Muscle of back (tissue), 11 donors: Measurements from ENCODE around the gene CALB2. TPM values are rescaled to one million over a fixed set of nuclear protein-coding genes. Genes with fewer than 3 reads are reported as not detected.
"Not testable (repeated sequence)": the region's sequence is repeated elsewhere in the genome, so short reads cannot be mapped to it uniquely, and the experiment has no call there.

Source experiments
- DNase-seq, 3 donors: peaks; one replicate each; pipeline versions ENCODE4 v3.0.0 to v3.0.0-alpha.2; 2013
- polyA plus RNA-seq, 10 donors: library from polyadenylated mRNA; unstranded; fragments of 120-200 nt; gene quantifications; one replicate each; pipeline ENCODE4 v1.2.1, GENCODE V29; 2013; ENCODE audit not compliant: insufficient read length in 10 of 10

CALB2 gene
- polyA plus RNA-seq, 10 donors = 0.46 to 3.1 (median 1.1) TPM

DNA sequence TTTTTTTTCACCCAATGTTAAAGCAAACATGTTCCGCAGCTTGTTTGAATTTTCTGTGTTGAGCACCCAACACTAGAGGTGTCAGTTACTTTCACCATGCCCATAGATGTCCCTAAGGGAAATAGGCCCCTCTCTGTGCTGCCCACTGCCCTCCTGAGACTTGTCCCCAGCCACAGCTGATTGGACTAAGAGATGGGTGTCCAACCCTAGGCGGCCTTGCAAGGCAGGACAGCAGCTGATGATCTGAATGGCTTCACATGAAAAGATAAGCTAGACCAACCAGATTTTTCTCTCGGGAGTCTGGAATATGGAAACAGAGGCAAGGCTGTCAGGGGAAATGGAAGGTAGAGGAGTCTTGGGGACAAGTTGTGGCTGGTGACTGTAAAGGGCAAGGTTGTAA lies 6.1 kb upstream of the CALB2 start:
- no peak for DNase-seq

DNA sequence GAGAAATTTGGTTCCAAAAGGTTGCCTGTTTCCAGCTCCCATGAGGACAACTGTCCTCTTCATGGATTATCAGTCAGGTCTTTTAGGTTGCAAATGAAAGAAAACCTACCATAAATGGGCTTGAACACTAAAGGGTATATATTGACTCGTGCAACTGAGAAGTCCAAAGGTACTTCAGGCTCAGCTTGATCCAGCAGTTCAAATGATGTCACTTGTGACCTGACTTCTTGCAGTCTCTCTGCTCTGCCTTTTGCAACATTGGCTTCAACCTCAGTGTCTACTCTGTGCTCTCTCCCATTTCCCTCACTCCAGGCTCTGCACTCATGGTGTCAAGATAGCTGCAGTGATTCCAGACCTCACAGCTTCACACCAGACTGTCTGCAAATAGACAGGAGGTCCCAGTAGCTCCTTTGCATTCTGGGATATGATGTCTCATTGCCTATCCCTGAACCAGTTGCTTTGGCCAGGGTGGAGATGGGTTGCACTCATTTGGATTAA lies 5.5 kb upstream of the CALB2 start:
- no peak for DNase-seq

DNA sequence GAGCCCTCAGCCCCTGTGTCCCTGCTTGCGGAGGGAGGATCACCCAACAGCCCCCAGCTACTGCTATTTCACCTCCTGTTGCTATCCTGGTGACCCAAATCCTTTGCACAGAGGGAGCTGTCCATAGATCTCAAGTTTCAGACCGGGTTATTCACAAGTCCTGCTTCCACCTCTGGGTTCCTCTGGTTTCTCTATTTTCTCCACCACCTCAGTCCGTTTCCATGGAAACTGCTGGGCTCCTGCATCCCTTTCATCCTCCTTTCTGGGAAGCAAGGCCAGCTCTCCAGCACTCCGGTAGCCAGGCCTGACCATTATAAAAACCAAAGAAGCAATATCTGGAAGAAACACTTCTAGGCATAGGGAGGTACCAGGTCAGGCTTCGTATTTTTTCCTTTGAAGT lies 4.8 kb upstream of the CALB2 start:
- DNase-seq = no peak

DNA sequence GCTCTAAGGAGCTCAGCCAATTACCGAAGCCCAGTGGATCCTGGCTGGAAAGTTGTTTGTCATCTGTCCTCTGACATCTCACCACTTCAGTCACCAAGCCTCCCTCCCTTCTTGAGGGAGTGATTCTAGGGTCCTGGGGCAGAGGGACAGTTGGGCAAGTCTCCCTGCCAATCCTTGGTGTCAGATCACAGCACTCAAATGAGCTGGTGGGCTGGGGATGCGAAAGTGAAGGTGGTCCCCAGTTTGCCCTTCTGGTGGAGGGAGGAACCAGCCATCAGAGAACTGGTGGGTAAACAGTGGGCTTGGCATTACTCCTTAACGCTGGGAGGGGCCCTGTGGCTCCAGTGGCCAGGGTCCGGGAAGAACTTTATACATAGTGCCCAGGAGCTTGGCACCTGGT lies 4.4 kb upstream of the CALB2 start:
- no peak for DNase-seq

DNA sequence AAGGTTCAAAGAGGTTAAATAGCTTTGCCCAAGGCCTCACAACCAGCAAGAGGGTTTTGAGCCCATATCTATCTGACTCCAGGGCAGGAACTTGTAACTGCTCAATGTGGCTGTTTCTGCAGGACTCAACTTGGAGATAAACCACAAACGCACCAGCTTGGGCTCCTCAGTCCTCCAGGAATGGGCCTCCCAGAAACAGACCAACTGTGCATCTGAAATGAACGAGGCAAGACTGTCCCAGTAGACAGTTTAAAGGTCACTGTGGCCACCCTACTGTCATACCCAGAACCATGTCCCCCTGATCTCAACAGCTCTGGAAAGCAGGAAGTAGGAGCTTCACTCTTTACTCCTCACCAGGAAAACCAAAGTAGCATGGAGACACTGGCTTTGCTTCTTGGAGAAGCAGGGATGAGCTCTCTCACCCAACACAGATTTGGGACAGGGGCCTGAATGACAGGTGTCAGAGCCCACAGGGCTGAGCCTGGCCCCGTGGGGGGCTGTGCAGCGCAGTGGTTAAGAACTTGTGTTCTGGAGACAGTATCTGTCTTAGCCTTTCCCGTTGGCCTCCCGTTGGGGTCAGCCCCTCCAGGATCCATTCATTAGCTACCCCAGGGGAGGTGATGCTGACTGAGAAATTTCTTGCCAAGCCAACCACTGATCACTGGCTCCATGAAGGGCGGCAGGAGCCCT lies 2.3 kb upstream of the CALB2 start:
- no peak for DNase-seq

DNA sequence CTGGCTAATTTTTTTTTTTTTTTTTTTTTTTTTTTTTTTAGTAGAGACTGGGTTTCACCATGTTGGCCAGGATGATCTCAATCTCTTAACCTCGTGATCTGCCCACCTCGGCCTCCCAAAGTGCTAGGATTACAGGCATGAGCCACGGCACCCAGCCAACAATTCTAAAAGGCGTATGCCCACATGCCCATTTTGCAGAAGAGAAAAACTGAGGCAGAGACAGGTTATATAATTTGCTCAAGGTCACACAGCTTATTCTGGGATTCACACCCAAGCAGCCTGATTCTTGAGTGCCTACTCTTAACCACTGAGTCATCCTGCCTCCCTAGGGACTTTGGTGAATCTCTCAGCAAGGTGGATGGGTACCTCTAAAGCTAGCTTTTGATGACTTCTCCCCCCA lies 1.6 kb upstream of the CALB2 start:
- DNase-seq = not testable (repeated sequence)

DNA sequence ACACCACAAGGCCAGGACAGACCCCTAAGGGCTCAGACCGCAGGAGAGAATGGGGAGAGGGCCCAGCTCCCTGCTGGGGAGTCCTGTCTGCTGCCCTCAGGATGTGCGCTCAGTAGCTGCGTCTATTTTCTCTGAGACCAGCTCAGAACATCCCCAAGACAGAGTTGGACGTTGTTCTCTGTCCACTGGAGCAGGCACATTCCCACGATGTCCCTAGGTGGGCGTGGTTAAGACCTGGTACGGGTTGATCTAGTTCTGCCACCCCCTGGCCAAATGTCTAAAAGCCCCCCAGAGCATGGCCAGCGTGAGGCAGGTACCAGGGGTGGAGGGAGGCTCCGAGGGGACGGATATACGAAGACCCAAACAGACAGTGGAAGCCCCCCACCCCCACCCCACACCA lies 842 bp upstream of the CALB2 start:
- peak in 1 of 3 donors; percentile 17 for DNase-seq

DNA sequence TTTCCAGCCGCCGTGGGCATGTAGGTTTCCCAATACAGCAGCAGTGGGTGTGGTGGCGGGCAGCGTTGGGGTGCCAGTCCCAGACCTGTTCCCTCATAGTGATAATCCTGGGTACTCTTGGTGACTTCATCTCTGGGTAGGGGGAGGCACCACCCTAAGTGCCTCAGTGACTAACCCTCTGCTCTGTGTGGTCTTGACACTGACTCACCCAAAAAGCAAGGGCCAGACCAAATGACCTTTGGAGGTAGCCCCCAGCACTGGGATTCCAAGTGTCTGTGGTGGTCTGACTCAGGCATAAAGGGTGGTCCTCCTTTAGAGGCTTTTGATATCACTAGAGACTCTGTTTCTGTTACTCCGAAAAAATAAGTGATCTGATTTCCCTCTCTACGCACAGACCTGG lies 908 bp downstream of the CALB2 start:
- no peak for DNase-seq

DNA sequence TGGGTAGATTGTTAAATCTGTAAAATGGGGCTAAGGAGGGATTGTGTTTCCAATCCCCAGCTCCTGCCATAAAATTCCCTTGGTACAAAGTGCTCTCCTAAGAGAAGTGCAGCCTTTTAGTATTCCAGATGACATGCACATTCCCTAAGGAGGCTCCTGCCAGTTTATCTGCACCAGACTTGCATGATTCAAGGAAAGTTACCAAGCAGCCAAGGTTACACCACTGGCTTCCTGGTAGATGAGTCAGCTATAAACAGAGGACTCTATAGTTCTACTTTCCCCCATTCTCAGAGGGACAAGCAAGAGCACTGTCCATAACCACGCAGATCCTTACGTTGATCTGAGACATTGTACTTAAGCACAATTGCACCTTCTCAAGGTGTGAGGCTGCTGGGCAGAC lies 1.9 kb downstream of the CALB2 start:
- DNase-seq = peak in 1 of 3 donors; percentile 71

DNA sequence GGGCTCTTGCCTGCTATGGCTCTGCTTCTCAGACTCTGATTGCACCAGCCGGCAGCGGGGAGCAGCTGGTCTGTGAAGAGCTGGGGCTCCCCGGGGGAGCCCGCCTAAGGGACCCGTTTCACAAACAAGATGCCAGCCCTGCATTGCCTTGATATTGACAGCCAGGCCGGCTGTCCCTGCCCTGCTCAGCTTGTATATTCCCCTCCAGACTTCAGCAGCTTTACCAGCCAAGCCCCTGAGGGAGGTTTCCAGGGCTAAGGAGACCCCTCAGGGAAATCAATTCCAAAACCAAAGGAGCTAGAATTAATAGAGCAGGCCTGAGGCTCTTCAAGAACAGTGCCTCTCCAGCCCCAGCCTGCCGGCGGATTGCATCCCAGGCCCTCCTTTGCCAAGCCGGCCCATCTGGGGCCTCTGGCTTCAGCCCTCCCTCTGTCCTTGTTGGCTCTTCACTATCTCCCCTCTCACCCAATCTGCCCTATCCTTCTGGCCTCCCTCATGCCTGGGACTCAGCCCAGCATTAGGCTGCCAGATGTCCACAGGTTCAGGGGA lies 5.7 kb downstream of the CALB2 start:
- no peak for DNase-seq

DNA sequence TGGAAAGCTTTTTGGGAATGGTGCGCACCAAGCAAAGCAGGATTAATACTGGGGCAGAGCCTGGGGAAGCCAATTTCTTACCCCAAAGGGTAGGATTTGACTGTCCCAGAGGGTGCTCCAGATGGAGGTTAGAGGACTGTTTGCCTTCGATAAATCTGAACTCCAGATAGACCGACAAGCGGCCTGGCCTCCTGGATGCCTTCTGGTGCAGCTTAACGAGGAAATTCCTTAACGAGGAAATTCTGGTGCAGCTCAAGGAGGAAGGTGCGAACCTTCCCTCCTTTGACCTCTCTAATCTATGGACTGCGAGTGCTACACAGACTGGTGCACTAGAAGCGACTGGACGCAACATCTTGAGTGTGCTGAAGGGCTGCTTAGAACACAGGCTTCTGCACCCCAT lies 6.5 kb downstream of the CALB2 start:
- DNase-seq = no peak

DNA sequence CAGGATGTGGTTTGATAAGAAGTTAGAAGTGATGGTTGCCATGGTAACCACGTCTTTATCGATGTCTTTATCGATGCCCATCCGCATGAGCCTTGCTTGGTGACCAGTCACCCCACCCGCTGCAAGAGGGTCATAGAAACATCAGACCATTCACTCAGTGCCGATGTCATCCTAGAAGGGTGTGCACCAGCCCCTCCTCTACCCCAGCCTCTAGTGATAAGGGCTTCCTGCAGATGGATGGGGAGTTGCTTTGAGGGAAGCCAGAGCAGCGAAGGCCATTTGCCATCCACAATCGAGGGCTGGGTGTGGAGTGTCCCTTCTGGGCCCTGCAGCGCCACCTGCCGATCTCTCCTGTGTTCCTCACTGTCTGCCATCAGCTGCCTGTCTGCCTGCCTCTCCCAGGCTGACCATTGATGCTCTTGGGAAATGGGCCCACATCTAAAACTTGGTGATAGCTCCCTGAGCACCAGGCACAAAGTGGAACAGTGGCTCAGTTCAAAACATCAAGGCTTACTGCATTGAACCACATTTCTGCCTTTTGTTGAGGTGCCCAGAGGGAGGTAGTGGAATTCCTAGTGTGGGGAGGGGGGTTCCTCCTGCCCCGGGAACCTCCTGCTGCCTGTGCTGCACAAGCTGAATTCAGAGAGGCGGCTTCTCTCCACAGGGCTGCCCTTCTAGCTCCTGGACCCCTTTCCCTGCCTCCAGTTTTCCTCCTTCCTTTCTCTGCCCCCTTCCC lies 8.9 kb downstream of the CALB2 start:
- no peak for DNase-seq

DNA sequence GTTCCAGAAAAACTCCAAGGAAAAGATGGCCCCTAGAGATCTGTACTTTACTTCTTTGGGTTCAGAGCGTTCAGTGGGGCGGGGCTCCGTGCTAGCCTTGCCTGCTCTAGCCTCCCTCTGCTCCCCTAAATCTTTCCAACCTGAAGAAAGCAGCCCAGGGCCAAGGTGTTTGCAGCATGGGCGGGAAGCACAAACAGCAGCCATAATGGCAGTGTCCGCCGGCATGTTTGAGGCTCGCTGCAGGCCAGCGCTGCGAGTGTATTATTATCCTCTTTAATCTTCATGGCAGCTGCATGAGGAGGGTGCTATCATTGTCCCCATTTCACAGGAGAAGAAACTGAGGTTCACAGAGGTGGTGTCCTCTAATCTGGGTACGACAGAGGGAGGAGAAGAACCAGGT lies 10.4 kb downstream of the CALB2 start:
- DNase-seq = no peak

DNA sequence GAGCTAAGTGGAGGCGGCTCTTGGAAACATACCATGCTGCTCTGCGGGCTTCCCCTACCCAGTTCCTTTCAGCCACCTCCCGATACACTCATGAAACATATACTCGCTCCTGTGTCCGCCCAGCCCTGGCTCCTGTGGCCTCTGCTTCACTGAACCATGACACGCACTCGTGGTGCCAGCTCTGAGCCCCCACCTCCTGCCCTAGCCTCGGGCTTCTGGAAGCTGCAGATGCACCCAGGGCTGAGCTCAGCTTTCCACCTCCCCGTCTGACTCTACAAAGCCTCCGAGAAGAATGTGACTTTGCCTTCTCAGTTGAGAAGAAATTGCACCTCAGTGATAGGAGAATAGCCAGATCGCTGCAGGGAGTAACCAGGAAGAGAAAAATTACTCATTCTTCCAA lies 11.0 kb downstream of the CALB2 start:
- no peak for DNase-seq

DNA sequence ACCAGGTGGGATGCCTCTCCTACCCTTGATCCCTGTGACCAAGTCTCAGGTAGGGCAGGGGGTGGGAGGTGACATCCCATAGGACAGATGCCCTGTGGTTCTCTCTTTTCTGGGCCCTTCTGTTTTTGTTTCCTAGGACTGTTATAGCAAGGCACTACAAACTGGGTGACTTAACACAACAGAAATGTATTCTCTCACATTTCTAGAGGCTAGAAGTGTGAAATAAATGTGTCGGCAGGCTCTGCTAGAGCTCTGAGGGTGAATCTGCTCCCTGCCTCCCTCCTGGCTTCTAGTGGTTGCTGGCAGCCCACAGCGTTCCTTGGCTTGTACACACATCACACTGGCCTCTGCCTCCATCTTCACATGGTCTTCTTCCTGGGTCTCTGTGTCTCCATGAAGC lies 12.7 kb downstream of the CALB2 start:
- DNase-seq = no peak

DNA sequence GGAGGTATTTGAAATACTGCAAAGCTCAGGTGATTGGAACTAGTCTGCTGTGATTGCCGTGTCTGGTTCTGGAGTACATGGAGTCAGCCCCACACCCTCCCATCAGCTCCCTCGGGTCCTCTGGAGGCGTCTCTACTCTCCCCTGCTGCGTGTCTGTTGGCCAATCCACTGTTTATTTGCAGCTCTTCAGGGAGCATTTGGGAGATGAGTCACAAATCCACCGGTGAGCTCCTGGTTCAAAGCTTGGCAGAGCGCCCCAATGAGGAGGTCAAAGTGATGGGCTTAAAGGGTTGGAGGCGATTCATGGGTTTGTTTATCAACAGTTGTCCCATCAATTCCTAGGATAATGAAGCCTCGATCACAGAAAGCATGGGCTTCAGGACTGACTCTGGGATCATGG lies 14.6 kb downstream of the CALB2 start:
- DNase-seq = no peak

DNA sequence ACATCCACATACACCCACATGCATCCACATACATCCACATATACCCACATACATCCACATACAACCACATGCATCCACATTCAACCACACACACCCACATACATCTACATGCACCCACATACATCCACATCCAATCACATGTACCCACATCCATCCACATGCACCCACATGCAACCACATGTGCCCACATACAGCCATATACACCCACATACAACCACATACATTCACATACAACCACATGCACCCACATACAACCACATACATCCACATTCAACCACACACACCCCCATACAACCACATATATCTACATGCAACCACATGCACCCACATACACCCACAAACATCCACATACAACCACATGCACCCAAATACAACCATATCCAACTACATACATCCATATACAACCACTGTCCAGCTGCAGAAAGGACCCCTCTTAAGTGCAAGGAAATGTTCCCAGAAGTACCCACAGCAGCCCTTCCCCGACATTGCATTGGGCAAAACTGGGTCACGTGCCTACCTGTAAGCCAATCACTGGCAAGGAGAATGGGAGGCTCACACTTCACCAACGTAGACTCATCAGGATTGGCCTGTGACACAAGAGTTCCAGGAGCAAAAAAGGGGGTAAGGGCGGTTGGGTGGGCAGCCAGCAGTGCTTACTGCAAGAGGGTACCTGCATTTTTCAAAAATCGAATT lies 18.1 kb downstream of the CALB2 start:
- DNase-seq = no peak

DNA sequence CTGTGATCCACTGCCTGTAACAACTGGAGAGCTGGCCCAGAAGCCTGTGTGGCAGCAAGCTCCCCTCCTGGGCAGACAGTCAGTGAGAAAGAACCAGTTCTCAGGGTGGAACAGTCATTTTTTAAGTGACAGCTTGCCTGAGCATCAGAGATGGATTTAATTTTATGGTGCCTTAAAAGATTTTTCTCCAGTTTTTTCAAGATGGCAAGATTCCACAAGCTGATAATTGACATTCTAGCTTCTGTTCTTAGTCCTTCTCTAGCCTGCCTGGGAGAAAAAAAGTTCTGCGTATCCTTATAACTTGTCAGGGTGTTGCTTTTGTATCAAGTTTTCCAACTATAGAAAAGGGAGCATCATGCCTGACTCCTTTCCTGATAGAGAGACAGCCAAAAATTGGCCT lies 21.2 kb downstream of the CALB2 start:
- DNase-seq = no peak

DNA sequence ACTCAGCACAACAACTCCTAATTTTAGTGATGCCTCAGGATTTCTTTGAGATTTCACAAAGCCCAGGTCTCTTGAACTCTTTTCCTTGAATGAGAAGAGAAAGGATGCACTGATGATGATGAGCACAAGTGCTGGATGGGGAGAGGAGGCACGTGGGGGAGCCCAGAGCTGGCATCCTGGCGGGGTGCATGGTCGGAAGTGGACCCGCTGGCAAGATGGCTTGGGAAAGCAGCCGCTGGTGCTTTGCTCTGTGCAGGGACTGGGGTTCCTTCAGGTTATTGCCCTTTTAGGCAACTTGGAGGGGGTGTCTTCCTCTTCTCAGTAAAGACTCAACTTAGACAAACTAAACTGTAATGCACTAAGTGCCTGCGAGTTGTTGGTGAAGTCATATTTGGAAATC lies 22.3 kb downstream of the CALB2 start:
- no peak for DNase-seq

DNA sequence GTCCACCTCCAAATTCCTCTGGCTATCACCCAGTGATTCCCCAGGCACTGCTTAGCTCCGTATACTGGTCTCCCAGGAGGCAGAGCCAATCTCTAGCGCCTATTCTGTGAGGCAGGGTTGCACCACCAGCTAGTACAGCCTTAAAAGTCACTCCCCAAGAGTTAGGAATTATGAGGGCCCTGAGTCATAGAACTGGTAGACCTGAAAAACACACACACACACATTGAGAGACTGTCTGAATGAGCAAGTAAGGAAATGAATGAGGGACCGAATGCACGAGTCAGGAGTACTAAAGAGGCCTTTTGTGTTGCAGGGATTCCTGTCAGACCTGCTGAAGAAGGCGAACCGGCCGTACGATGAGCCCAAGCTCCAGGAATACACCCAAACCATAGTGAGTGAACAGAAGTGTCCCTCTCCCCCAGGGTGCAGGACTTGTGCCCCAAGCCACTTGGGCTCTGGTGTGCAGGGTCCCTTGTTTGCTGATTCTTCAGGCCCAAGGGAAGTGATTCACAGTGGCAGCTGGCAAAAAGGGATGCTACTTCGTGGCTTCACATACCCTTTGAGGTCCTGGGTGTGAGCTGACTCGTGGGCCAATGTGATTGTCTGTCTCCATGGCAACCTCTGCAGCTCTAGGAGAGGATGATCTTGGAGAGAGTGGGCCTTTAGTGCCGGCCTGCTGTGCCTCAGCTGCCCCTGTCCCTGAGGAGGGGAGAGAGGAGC lies 24.7 kb downstream of the CALB2 start:
- DNase-seq = no peak

DNA sequence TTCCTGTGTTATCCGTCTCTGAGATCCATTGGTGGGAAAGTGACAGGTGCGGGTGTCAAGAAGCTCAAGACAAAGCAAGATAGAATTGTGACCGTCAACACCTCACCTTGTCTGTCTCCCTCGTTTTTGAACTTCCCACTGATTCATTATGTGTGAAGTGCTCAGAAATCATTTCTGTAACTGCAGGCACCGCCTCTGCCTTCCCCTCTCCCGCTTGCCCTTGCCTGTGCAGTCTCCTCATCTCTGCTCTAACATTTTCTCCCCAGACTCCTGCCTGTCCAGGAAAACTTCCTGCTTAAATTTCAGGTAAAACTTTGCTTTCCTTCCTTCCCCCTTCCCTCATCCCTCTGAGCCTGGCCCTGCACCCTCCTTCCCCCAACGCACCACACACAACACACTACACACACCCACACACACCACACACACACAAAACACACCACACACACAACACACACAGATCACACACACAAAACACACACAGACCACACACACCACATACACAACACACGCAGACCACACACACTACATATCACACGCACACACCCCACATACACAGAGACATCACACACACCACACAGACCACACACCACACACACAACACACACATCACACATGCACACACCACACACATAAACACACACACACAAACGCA lies 25.7 kb downstream of the CALB2 start:
- no peak for DNase-seq
